DND-41 (cell line): ENCODE results near the gene MINAR1.

Experiments used
- CTCF ChIP-seq: IDR thresholded peaks from 2 replicates; pipeline ENCODE4 v1.5.1; 2012; ENCODE audit warnings: borderline replicate concordance, low read length, moderate library complexity, mild to moderate bottlenecking; ENCODE audit not compliant: poor library complexity, severe bottlenecking; ENCODE audit errors: extremely low read depth
- EZH2 ChIP-seq: IDR thresholded peaks from 3 replicates; pipeline ENCODE4 v1.6.1; 2012; ENCODE audit warnings: borderline replicate concordance, low read depth, mild to moderate bottlenecking, moderate library complexity, low read length, inconsistent platforms; ENCODE audit not compliant: severe bottlenecking

- no peak for TF ChIP-seq CTCF
- TF ChIP-seq EZH2, result no peak
These were observed 2.2 kb downstream of the MINAR1 start for GRCh38 chr15:79434361-79434760.
